Smooth muscle cell (in vitro differentiated cells): Measurements from ENCODE around the gene NR2F1. TPM values are rescaled to one million over a fixed set of nuclear protein-coding genes. Genes with fewer than 3 reads are reported as not detected.

Source experiments
- DNase-seq: peaks from one replicate; lab custom pipeline; 2025; ENCODE audit not compliant: unreplicated experiment; lab: John Stamatoyannopoulos, UW
- H2AFZ ChIP-seq: fragments of 200-600 bp; sonication (generic); 2 replicates; pipeline ENCODE4 v1.6.0; 2016; ENCODE audit warnings: antibody characterized with exemption, low read depth, mild to moderate bottlenecking
- H3F3A ChIP-seq: fragments of 200-600 bp; sonication (generic); 2 replicates; pipeline ENCODE4 v1.6.0; 2017; ENCODE audit warnings: antibody characterized with exemption, low read depth
- H3K27ac ChIP-seq: fragments of 200-600 bp; sonication (generic); 2 replicates; pipeline ENCODE4 v1.5.1; 2016; ENCODE audit warnings: low read depth, mild to moderate bottlenecking
- H3K27me3 ChIP-seq: fragments of 200-600 bp; sonication (generic); 2 replicates; pipeline ENCODE4 v1.6.1; 2016; ENCODE audit warnings: low read depth, mild to moderate bottlenecking
- H3K36me3 ChIP-seq: fragments of 200-600 bp; sonication (generic); 2 replicates; pipeline ENCODE4 v1.5.1; 2016; ENCODE audit warnings: low read depth
- H3K4me1 ChIP-seq: fragments of 200-600 bp; sonication (generic); 2 replicates; pipeline ENCODE4 v1.5.1; 2016; ENCODE audit warnings: low read depth
- H3K4me2 ChIP-seq: fragments of 200-600 bp; sonication (generic); 2 replicates; pipeline ENCODE4 v1.6.0; 2016; ENCODE audit warnings: mild to moderate bottlenecking
- H3K4me3 ChIP-seq: fragments of 200-600 bp; sonication (generic); 2 replicates; pipeline ENCODE4 v1.5.1; 2016; ENCODE audit warnings: mild to moderate bottlenecking
- H3K79me2 ChIP-seq: fragments of 200-600 bp; sonication (generic); 2 replicates; pipeline ENCODE4 v1.6.0; 2016; ENCODE audit warnings: low read depth, mild to moderate bottlenecking
- H3K9ac ChIP-seq: fragments of 200-600 bp; sonication (generic); 2 replicates; pipeline ENCODE4 v1.6.0; 2016; ENCODE audit warnings: low read depth
- H3K9me3 ChIP-seq: fragments of 200-600 bp; sonication (generic); replicated peaks from 2 replicates; pipeline ENCODE4 v1.5.1; 2016; ENCODE audit warnings: low read depth
- H4K20me1 ChIP-seq: fragments of 200-600 bp; sonication (generic); 2 replicates; pipeline ENCODE4 v1.6.0; 2016; ENCODE audit warnings: low read depth
- WGBS: methylation state at CpG from one replicate; pipeline ENCODE4 v1.1.7; 2016; ENCODE audit warnings: low lambda C conversion rate; 5-methylcytosine and 5-hydroxymethylcytosine counted together
- polyA plus RNA-seq: library from polyadenylated mRNA; unstranded; fragments of >200 nt; fragmentation: Nextera tagmentation; extraction: Ambion mirVana; gene quantifications from 2 replicates; pipeline ENCODE4 v1.2.1, GENCODE V29; 2016
- total RNA-seq: library from RNA; depleted of rRNA; stranded (reverse); fragments of >200 nt; gene quantifications from 2 replicates; pipeline ENCODE4 v1.2.3, GENCODE V29; 2014
- TF ChIP-seq, protein P1 (sequence below): fragments of 200-600 bp; sonication (generic); IDR thresholded peaks from 2 replicates; pipeline ENCODE4 v1.5.1; 2017; ENCODE audit warnings: borderline replicate concordance, mild to moderate bottlenecking, antibody characterized with exemption; ENCODE audit not compliant: insufficient read depth, poor library complexity, severe bottlenecking

The NR2F1 gene
- total and polyA plus RNA-seq, 2 experiments from 2014 or later: 6.0 to 8.2 TPM

GRCh38 chr5:93603793-93604643 is 21.0 kb downstream of the NR2F1 start:
- H3K4me1 ChIP-seq: peaks cover 25% of the 10 kb centered on the region
- no peak overlapping the region for H3K9ac ChIP-seq
- no peak overlapping the region for H3K27ac ChIP-seq
- peaks cover 100% of the 10 kb centered on the region for H3K27me3 ChIP-seq
- H3K4me2 ChIP-seq: peak overlapping the region; percentile 77
- no peak for DNase-seq
- no peaks in the 10 kb centered on the region for H4K20me1 ChIP-seq
- H3F3A ChIP-seq: peaks cover 5% of the 10 kb centered on the region
- no peak overlapping the region for H2AFZ ChIP-seq
- no peaks in the 10 kb centered on the region for H3K79me2 ChIP-seq
- TF ChIP-seq, protein P1, sequence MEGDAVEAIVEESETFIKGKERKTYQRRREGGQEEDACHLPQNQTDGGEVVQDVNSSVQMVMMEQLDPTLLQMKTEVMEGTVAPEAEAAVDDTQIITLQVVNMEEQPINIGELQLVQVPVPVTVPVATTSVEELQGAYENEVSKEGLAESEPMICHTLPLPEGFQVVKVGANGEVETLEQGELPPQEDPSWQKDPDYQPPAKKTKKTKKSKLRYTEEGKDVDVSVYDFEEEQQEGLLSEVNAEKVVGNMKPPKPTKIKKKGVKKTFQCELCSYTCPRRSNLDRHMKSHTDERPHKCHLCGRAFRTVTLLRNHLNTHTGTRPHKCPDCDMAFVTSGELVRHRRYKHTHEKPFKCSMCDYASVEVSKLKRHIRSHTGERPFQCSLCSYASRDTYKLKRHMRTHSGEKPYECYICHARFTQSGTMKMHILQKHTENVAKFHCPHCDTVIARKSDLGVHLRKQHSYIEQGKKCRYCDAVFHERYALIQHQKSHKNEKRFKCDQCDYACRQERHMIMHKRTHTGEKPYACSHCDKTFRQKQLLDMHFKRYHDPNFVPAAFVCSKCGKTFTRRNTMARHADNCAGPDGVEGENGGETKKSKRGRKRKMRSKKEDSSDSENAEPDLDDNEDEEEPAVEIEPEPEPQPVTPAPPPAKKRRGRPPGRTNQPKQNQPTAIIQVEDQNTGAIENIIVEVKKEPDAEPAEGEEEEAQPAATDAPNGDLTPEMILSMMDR: no peak
- H3K9me3 ChIP-seq: no peaks in the 10 kb centered on the region
- H3K4me3 ChIP-seq: peak overlapping the region; percentile 3
- 12% methylated on average over 20 of the region's 58 CpGs for WGBS
- H3K36me3 ChIP-seq: no peaks in the 10 kb centered on the region

DNA sequence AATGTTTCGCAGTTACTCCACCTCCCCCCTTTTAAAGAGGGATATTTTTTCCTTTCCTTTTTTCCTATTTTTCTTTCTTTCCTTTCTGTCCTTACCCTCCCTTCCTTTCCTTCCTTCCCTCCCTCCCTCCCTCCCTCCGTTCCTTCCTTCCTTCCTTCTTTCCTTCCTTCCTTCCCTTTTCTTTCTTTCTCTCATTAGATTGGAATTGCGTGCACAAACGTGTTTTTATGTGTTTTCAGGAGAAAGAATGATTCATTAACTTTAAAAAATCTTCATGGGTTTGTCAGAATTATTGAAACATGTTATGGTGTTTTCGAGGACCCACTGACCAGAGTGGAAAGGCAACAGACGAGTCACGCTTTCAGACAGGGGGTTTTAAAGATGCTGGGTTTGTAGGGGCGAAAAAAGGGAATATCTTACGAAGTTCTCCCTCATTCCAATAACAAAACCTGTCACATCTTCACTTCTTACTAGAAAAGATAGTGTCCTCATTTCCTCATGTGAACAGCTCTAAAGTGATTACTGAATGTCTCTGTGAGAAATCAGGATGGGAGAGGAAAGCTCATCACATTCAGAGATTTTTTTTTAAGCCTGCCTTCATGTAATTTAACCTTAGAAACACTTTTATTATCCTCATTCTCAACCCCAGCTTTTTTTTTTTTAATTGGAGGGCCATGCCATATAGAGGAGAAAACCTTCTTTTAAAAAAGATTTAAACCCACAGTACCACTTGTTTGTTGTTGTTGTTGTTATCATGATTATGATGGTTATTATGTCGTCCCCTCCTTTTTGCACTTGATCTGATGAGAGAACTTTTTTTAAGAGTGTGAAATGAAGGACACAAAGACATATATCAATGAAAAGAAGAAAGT is 21.9 kb downstream of the NR2F1 start:
- Histone ChIP-seq H3K79me2 (no peaks in the 10 kb centered on the region), H3K27me3 (peaks cover 100% of the 10 kb centered on the region), H3K4me1 (peaks cover 16% of the 10 kb centered on the region), H3K9me3 (no peaks in the 10 kb centered on the region), H3K4me2 (peak overlapping the region; percentile 77), H3K4me3 (no peak overlapping the region), H2AFZ (no peak overlapping the region), H3K36me3 (no peaks in the 10 kb centered on the region), H4K20me1 (no peaks in the 10 kb centered on the region), H3F3A (peaks cover 5% of the 10 kb centered on the region), H3K9ac (no peak overlapping the region), H3K27ac (no peak overlapping the region)
- 19% methylated on average over 10 of the region's 10 CpGs for WGBS
- DNase-seq: no peak
- TF ChIP-seq, protein P1: no peak

DNA sequence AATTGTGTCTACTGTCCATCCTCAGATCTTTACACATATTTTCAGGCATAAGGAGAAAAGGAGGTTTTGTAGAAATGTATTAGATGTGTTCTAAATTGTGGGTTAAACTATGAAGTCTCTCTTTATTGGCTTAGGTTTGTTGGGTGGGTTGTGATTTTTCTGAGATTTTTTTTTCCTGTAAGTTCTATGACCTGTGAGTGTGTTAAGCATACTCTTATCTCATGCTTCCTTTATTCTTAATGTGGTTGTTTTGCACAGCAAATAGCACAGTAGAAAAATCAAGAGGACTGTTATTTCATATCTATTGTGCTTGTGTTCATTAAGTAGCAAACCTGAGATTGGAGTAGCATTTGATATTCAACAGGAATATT is 23.3 kb downstream of the NR2F1 start:
- Histone ChIP-seq H3K9me3 (no peaks in the 10 kb centered on the region), H3K4me3 (no peak overlapping the region), H3K4me2 (no peak overlapping the region), H3K79me2 (no peaks in the 10 kb centered on the region), H3K27me3 (peaks cover 100% of the 10 kb centered on the region), H2AFZ (no peak overlapping the region), H3K36me3 (no peaks in the 10 kb centered on the region), H3F3A (peaks cover 5% of the 10 kb centered on the region), H4K20me1 (no peaks in the 10 kb centered on the region), H3K9ac (no peak overlapping the region), H3K4me1 (peaks cover 16% of the 10 kb centered on the region), H3K27ac (no peak overlapping the region)
- no peak for DNase-seq
- TF ChIP-seq, protein P1: no peak
